Measurements from ENCODE around the gene LENG1. TPM values are rescaled to one million over a fixed set of nuclear protein-coding genes. Genes with fewer than 3 reads are reported as not detected.

The LENG1 gene
- polyA plus RNA-seq, 4 donors: 6.7 to 11.1 (median 9.6) TPM

- H3K4me3 ChIP-seq (ENCODE audit: low read depth in 1 of 3, low read length in 3 of 3): no peak overlapping the region
- peaks cover 41 to 98% (median 53%) of the 10 kb centered on the region in 3 donors for H3K36me3 ChIP-seq (ENCODE audit: control insufficient read depth in 3 of 3, insufficient read depth in 2 of 3, low read depth in 1 of 3, low read length in 3 of 3)
- no peak for DNase-seq
- WGBS, 3 donors: 82 to 96% (median 94%) methylated on average over 17 to 19 of the region's 19 CpGs
- FAIRE-seq: no peak
- H3K9me3 ChIP-seq (ENCODE audit: control insufficient read depth in 2 of 2, insufficient read depth in 1 of 2, low read depth in 1 of 2, low read length in 1 of 2): no peaks in the 10 kb centered on the region
- H3K4me1 ChIP-seq (ENCODE audit: control insufficient read depth in 3 of 3, insufficient read depth in 2 of 3, low read depth in 1 of 3, low read length in 2 of 3): no peaks in the 10 kb centered on the region
- no peak overlapping the region for H3K27ac ChIP-seq (ENCODE audit: low read depth in 1 of 3, low read length in 2 of 3)
- no peaks in the 10 kb centered on the region for H3K27me3 ChIP-seq (ENCODE audit: control insufficient read depth in 3 of 3, insufficient read depth in 3 of 3, low read length in 3 of 3)
These were observed 11.4 kb downstream of the LENG1 start for GRCh38 chr19:54148158-54148557.

- 77 to 94% (median 88%) methylated on average over 3 of the region's 3 CpGs for WGBS, 3 donors
- Histone ChIP-seq H3K4me3 (ENCODE audit: low read depth in 1 of 3, low read length in 3 of 3) (no peak overlapping the region), H3K9me3 (ENCODE audit: control insufficient read depth in 2 of 2, insufficient read depth in 1 of 2, low read depth in 1 of 2, low read length in 1 of 2) (no peaks in the 10 kb centered on the region), H3K4me1 (ENCODE audit: control insufficient read depth in 3 of 3, insufficient read depth in 2 of 3, low read depth in 1 of 3, low read length in 2 of 3) (no peaks in the 10 kb centered on the region), H3K27ac (ENCODE audit: low read depth in 1 of 3, low read length in 2 of 3) (no peak overlapping the region), H3K36me3 (ENCODE audit: control insufficient read depth in 3 of 3, insufficient read depth in 2 of 3, low read depth in 1 of 3, low read length in 3 of 3) (peaks cover 37 to 98% (median 56%) of the 10 kb centered on the region in 3 donors), H3K27me3 (ENCODE audit: control insufficient read depth in 3 of 3, insufficient read depth in 3 of 3, low read length in 3 of 3) (no peaks in the 10 kb centered on the region)
- FAIRE-seq: no peak
- no peak for DNase-seq
These were observed 11.8 kb downstream of the LENG1 start for GRCh38 chr19:54147676-54148075.

- Histone ChIP-seq H3K27me3 (ENCODE audit: control insufficient read depth in 3 of 3, insufficient read depth in 3 of 3, low read length in 3 of 3) (no peaks in the 10 kb centered on the region), H3K36me3 (ENCODE audit: control insufficient read depth in 3 of 3, insufficient read depth in 2 of 3, low read depth in 1 of 3, low read length in 3 of 3) (peaks cover 30 to 93% (median 52%) of the 10 kb centered on the region in 3 donors), H3K4me3 (ENCODE audit: low read depth in 1 of 3, low read length in 3 of 3) (no peak overlapping the region), H3K27ac (ENCODE audit: low read depth in 1 of 3, low read length in 2 of 3) (no peak overlapping the region), H3K4me1 (ENCODE audit: control insufficient read depth in 3 of 3, insufficient read depth in 2 of 3, low read depth in 1 of 3, low read length in 2 of 3) (peaks cover 0 to 10% (median 0%) of the 10 kb centered on the region in 3 donors), H3K9me3 (ENCODE audit: control insufficient read depth in 2 of 2, insufficient read depth in 1 of 2, low read depth in 1 of 2, low read length in 1 of 2) (no peaks in the 10 kb centered on the region)
- WGBS, 3 donors: 92% methylated on average over 28 of the region's 28 CpGs
- DNase-seq (no peak), FAIRE-seq (no peak)
These were observed 13.9 kb downstream of the LENG1 start for GRCh38 chr19:54145541-54146158.

GRCh38 chr19:54142166-54142780 lies 17.2 kb downstream of the LENG1 start:
- H3K9me3 ChIP-seq (ENCODE audit: control insufficient read depth in 2 of 2, insufficient read depth in 1 of 2, low read depth in 1 of 2, low read length in 1 of 2): no peaks in the 10 kb centered on the region
- H3K4me3 ChIP-seq (ENCODE audit: low read depth in 1 of 3, low read length in 3 of 3): no peak overlapping the region
- WGBS, 3 donors: 71 to 86% (median 84%) methylated on average over 7 of the region's 7 CpGs
- no peaks in the 10 kb centered on the region for H3K27me3 ChIP-seq (ENCODE audit: control insufficient read depth in 3 of 3, insufficient read depth in 3 of 3, low read length in 3 of 3)
- FAIRE-seq (no peak), DNase-seq (no peak)
- H3K27ac ChIP-seq (ENCODE audit: low read depth in 1 of 3, low read length in 2 of 3): no peak overlapping the region
- peaks cover 0 to 25% (median 6%) of the 10 kb centered on the region in 3 donors for H3K4me1 ChIP-seq (ENCODE audit: control insufficient read depth in 3 of 3, insufficient read depth in 2 of 3, low read depth in 1 of 3, low read length in 2 of 3)
- H3K36me3 ChIP-seq (ENCODE audit: control insufficient read depth in 3 of 3, insufficient read depth in 2 of 3, low read depth in 1 of 3, low read length in 3 of 3): peaks cover 13 to 82% (median 34%) of the 10 kb centered on the region in 3 donors

- peaks cover 13 to 73% (median 26%) of the 10 kb centered on the region in 3 donors for H3K36me3 ChIP-seq (ENCODE audit: control insufficient read depth in 3 of 3, insufficient read depth in 2 of 3, low read depth in 1 of 3, low read length in 3 of 3)
- FAIRE-seq (no peak), DNase-seq (no peak)
- no peaks in the 10 kb centered on the region for H3K9me3 ChIP-seq (ENCODE audit: control insufficient read depth in 2 of 2, insufficient read depth in 1 of 2, low read depth in 1 of 2, low read length in 1 of 2)
- no peak overlapping the region for H3K4me3 ChIP-seq (ENCODE audit: low read depth in 1 of 3, low read length in 3 of 3)
- 83 to 93% (median 86%) methylated on average over 3 of the region's 3 CpGs for WGBS, 3 donors
- no peak overlapping the region for H3K27ac ChIP-seq (ENCODE audit: low read depth in 1 of 3, low read length in 2 of 3)
- H3K4me1 ChIP-seq (ENCODE audit: control insufficient read depth in 3 of 3, insufficient read depth in 2 of 3, low read depth in 1 of 3, low read length in 2 of 3): peaks cover 0 to 25% (median 6%) of the 10 kb centered on the region in 3 donors
- no peaks in the 10 kb centered on the region for H3K27me3 ChIP-seq (ENCODE audit: control insufficient read depth in 3 of 3, insufficient read depth in 3 of 3, low read length in 3 of 3)
These were observed 18.2 kb downstream of the LENG1 start for GRCh38 chr19:54141356-54141755.

- no peak overlapping the region for H3K27ac ChIP-seq (ENCODE audit: low read depth in 1 of 3, low read length in 2 of 3)
- DNase-seq (no peak), FAIRE-seq (no peak)
- H3K36me3 ChIP-seq (ENCODE audit: control insufficient read depth in 3 of 3, insufficient read depth in 2 of 3, low read depth in 1 of 3, low read length in 3 of 3): peaks cover 0 to 46% (median 7%) of the 10 kb centered on the region in 3 donors
- no peaks in the 10 kb centered on the region for H3K27me3 ChIP-seq (ENCODE audit: control insufficient read depth in 3 of 3, insufficient read depth in 3 of 3, low read length in 3 of 3)
- peak overlapping the region; percentile 83 to 100 (median 97) for H3K4me3 ChIP-seq (ENCODE audit: low read depth in 1 of 3, low read length in 3 of 3)
- H3K9me3 ChIP-seq (ENCODE audit: control insufficient read depth in 2 of 2, insufficient read depth in 1 of 2, low read depth in 1 of 2, low read length in 1 of 2): no peaks in the 10 kb centered on the region
- H3K4me1 ChIP-seq (ENCODE audit: control insufficient read depth in 3 of 3, insufficient read depth in 2 of 3, low read depth in 1 of 3, low read length in 2 of 3): peaks cover 0 to 25% (median 6%) of the 10 kb centered on the region in 3 donors
- 22 to 26% (median 25%) methylated on average over 28 to 31 of the region's 31 CpGs for WGBS, 3 donors
These were observed 20.8 kb downstream of the LENG1 start for GRCh38 chr19:54138489-54139256.

GRCh38 chr19:54137699-54138488 lies 21.6 kb downstream of the LENG1 start, which contains the start of gene CNOT3:
Gene CNOT3 (plus strand): TSS chr19:54137762. CDS start chr19:54142979, 5,217 bp downstream.
- H3K9me3 ChIP-seq (ENCODE audit: control insufficient read depth in 2 of 2, insufficient read depth in 1 of 2, low read depth in 1 of 2, low read length in 1 of 2): no peaks in the 10 kb centered on the region
- H3K4me1 ChIP-seq (ENCODE audit: control insufficient read depth in 3 of 3, insufficient read depth in 2 of 3, low read depth in 1 of 3, low read length in 2 of 3): peaks cover 0 to 25% (median 6%) of the 10 kb centered on the region in 3 donors
- H3K4me3 ChIP-seq (ENCODE audit: low read depth in 1 of 3, low read length in 3 of 3): peak within 1 kb of the TSS; percentile 83 to 100 (median 97)
- no peak for FAIRE-seq
- DNase-seq: peak in 1 of 2 donors; percentile 49
- H3K27me3 ChIP-seq (ENCODE audit: control insufficient read depth in 3 of 3, insufficient read depth in 3 of 3, low read length in 3 of 3): no peaks in the 10 kb centered on the region
- WGBS, 3 donors: 0 to 1% (median 1%) methylated on average over 55 to 103 of the region's 103 CpGs
- H3K27ac ChIP-seq (ENCODE audit: low read depth in 1 of 3, low read length in 2 of 3): peak within 1 kb of the TSS; percentile 75 to 82 (median 76)
- peaks cover 0 to 44% (median 2%) of the 10 kb centered on the region in 3 donors for H3K36me3 ChIP-seq (ENCODE audit: control insufficient read depth in 3 of 3, insufficient read depth in 2 of 3, low read depth in 1 of 3, low read length in 3 of 3)

All from small intestine (tissue), 7 donors.